Activated CD4-positive, alpha-beta T cell treated with anti-CD3 and anti-CD28 coated beads, Interleukin-2, amount 50 U/mL, for 4 hours (primary cell): ENCODE measurements around the gene HEXD.

Experiments used
- DNase-seq, 2 experiments: peaks; one replicate each; pipeline ENCODE4 v3.0.0-alpha.2; 2020

The HEXD gene

GRCh38 chr17:82382933-82383255, 35.3 kb upstream of the HEXD start:
- no peak for DNase-seq

- no peak for DNase-seq
These were observed 34.7 kb upstream of the HEXD start for GRCh38 chr17:82383411-82383810.

- DNase-seq: no peak
These were observed 34.0 kb upstream of the HEXD start for GRCh38 chr17:82384051-82384729.

GRCh38 chr17:82384730-82385481, 33.2 kb upstream of the HEXD start:
- DNase-seq: no peak

GRCh38 chr17:82385559-82386254, 32.4 kb upstream of the HEXD start:
- no peak for DNase-seq

- DNase-seq: no peak
These were observed 31.8 kb upstream of the HEXD start for GRCh38 chr17:82386255-82386831.

- DNase-seq: no peak
These were observed 31.1 kb upstream of the HEXD start for GRCh38 chr17:82386881-82387704.

- DNase-seq: no peak
These were observed 30.4 kb upstream of the HEXD start for GRCh38 chr17:82387705-82388106.

GRCh38 chr17:82388223-82388921, 29.8 kb upstream of the HEXD start:
- no peak for DNase-seq

- no peak for DNase-seq
These were observed 29.2 kb upstream of the HEXD start for GRCh38 chr17:82388922-82389283.

GRCh38 chr17:82389379-82389778, 28.8 kb upstream of the HEXD start:
- DNase-seq: no peak

- DNase-seq: no peak
These were observed 27.9 kb upstream of the HEXD start for GRCh38 chr17:82390015-82390859.

- no peak for DNase-seq
These were observed 27.2 kb upstream of the HEXD start for GRCh38 chr17:82390860-82391435.

GRCh38 chr17:82391496-82392066, 26.6 kb upstream of the HEXD start:
- no peak for DNase-seq

GRCh38 chr17:82392209-82392920, 25.8 kb upstream of the HEXD start:
- DNase-seq: no peak

- DNase-seq: no peak
These were observed 25.2 kb upstream of the HEXD start for GRCh38 chr17:82392941-82393340.

- DNase-seq: no peak
These were observed 23.9 kb upstream of the HEXD start for GRCh38 chr17:82394278-82394677.

- no peak for DNase-seq
These were observed 21.3 kb upstream of the HEXD start for GRCh38 chr17:82396601-82397435.
